ENCODE data around the gene KRTAP19-1. TPM values are rescaled to one million over a fixed set of nuclear protein-coding genes. Genes with fewer than 3 reads are reported as not detected.

Gene KRTAP19-1
- total and polyA plus RNA-seq, 9 of the 15 experiments (the other 6 are each of a cell fraction or from before 2014, with no cell fraction given) = not detected

DNA sequence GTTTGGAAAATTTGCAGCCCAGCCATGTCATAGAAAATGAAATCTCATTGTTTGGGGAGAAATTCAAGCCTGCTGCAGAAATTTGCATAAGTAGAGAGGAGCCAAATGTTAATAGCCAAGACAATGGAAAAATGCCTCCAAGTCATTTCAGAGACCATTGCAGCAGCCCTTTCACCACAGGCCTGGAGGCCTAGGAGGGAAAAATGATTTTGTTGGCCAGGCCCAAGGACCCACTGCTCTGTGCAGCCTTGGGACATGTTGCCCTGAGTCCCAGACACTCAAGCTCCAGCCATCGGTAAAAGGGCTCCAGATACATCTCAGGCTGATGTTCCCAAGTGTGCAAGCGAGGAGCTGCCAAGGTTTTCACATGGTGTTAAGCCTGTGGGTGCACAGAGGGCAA is 6.0 kb upstream of the KRTAP19-1 start:
- no peak overlapping the region for H3K27ac ChIP-seq (ENCODE audit: extremely low read depth, low read depth, low read length)
- BruUV-seq (replicated peaks) = no TSS peak
- no peaks in the 10 kb centered on the region for H4K20me1 ChIP-seq (replicated peaks; ENCODE audit: control insufficient read depth, insufficient read depth, low read length)
- in situ Hi-C loops (cut with MboI) = no loop called here
- no peak overlapping the region for H3K9ac ChIP-seq (ENCODE audit: insufficient read depth in 1 of 2, low read depth in 2 of 2, low read length in 2 of 2)
- no peak overlapping the region for H2AFZ ChIP-seq (ENCODE audit: low read depth, low read length)
- H3K27me3 ChIP-seq (ENCODE audit: control insufficient read depth in 2 of 2, insufficient read depth in 2 of 2, low read length in 2 of 2) = no peaks in the 10 kb centered on the region
- CTCF ChIA-PET (ENCODE audit: low intra/inter-chr PET ratio) = no interaction called here
- DNase-seq (ENCODE audit: extremely low read depth in 1 of 4, low spot score in 3 of 4) (no peak), ATAC-seq (no peak), FAIRE-seq (no peak)
- H3K36me3 ChIP-seq (ENCODE audit: control insufficient read depth, insufficient read depth, low read length) = no peaks in the 10 kb centered on the region
- no peaks in the 10 kb centered on the region for H3K9me1 ChIP-seq (ENCODE audit: control insufficient read depth, insufficient read depth, low read length)
- WGBS (ENCODE audit: insufficient coverage, low coverage, missing lambda C conversion rate) = 0% methylated on average over 2 of the region's 2 CpGs
- intact Hi-C loops (cut with micrococcal nuclease) = no loop called here
- H3K4me2 ChIP-seq (ENCODE audit: insufficient read depth, low read length) = no peak overlapping the region
- no peaks in the 10 kb centered on the region for H3K79me2 ChIP-seq (ENCODE audit: control insufficient read depth, insufficient read depth, low read length)
- no peaks in the 10 kb centered on the region; the same call in 1 of the 2 replicates for H3K9me3 ChIP-seq (replicated peaks; ENCODE audit: control insufficient read depth, insufficient read depth, low read depth, low read length)
- TF ChIP-seq ZBTB7A (IDR thresholded peaks at IDR 0.05; ENCODE audit: borderline replicate concordance, control insufficient read depth, low read depth, low read length) = no peak
- TF ChIP-seq HOXB6 (CRISPR knock-in tag; IDR thresholded peaks at IDR 0.05; ENCODE audit: borderline replicate concordance) = no peak
- no peak for TF ChIP-seq DDX20 (tag; IDR thresholded peaks at IDR 0.05; ENCODE audit: low read depth)
- TF ChIP-seq, protein P1, sequence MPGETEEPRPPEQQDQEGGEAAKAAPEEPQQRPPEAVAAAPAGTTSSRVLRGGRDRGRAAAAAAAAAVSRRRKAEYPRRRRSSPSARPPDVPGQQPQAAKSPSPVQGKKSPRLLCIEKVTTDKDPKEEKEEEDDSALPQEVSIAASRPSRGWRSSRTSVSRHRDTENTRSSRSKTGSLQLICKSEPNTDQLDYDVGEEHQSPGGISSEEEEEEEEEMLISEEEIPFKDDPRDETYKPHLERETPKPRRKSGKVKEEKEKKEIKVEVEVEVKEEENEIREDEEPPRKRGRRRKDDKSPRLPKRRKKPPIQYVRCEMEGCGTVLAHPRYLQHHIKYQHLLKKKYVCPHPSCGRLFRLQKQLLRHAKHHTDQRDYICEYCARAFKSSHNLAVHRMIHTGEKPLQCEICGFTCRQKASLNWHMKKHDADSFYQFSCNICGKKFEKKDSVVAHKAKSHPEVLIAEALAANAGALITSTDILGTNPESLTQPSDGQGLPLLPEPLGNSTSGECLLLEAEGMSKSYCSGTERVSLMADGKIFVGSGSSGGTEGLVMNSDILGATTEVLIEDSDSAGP (CRISPR knock-in tag; IDR thresholded peaks at IDR 0.05) = no peak
- H3K4me3 ChIP-seq = no peak overlapping the region
- no peaks in the 10 kb centered on the region for H3K4me1 ChIP-seq (replicated peaks in 1 of 2; ENCODE audit: control insufficient read depth in 2 of 2, insufficient read depth in 2 of 2, low read length in 2 of 2)
- POLR2A ChIA-PET = no interaction called here

DNA sequence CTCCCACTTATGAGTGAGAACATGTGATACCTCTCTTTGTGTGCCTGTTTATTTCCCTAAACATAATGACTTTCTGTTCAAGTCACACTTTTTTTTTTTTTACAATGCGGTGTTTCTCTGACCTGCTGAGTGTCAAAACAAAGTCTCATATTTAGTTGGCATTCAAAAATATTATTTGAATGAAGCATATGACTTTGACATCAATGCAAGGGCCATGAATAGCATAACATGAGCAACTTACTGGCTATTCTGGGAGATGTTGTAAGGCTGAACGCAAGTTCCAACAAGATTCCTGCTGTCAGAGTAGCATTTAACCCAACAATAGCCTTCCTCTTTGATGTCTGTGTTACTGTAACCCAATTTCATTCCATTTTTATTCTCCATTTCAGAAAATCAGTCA is 2.0 kb upstream of the KRTAP19-1 start:
- no peaks in the 10 kb centered on the region for H3K27me3 ChIP-seq (ENCODE audit: control insufficient read depth in 2 of 2, insufficient read depth in 2 of 2, low read length in 2 of 2)
- H3K9ac ChIP-seq (ENCODE audit: insufficient read depth in 1 of 2, low read depth in 2 of 2, low read length in 2 of 2) = no peak overlapping the region
- no peak overlapping the region for H3K4me2 ChIP-seq (ENCODE audit: insufficient read depth, low read length)
- intact Hi-C loops (cut with micrococcal nuclease) = no loop called here
- no peak for ATAC-seq
- DNase-seq (ENCODE audit: extremely low read depth in 1 of 4, low spot score in 3 of 4) = no peak
- BruUV-seq (replicated peaks) = no TSS peak
- in situ Hi-C loops (cut with MboI) = no loop called here
- H3K4me1 ChIP-seq (replicated peaks in 1 of 2; ENCODE audit: control insufficient read depth in 2 of 2, insufficient read depth in 2 of 2, low read length in 2 of 2) = no peaks in the 10 kb centered on the region
- H3K79me2 ChIP-seq (ENCODE audit: control insufficient read depth, insufficient read depth, low read length) = no peaks in the 10 kb centered on the region
- no peak overlapping the region for H3K27ac ChIP-seq (ENCODE audit: extremely low read depth, low read depth, low read length)
- no peaks in the 10 kb centered on the region for H4K20me1 ChIP-seq (replicated peaks; ENCODE audit: control insufficient read depth, insufficient read depth, low read length)
- no peak overlapping the region for H2AFZ ChIP-seq (ENCODE audit: low read depth, low read length)
- no peak overlapping the region for H3K4me3 ChIP-seq
- H3K9me3 ChIP-seq (replicated peaks; ENCODE audit: control insufficient read depth, insufficient read depth, low read depth, low read length) = no peaks in the 10 kb centered on the region; the same call in 1 of the 2 replicates
- H3K9me1 ChIP-seq (ENCODE audit: control insufficient read depth, insufficient read depth, low read length) = no peaks in the 10 kb centered on the region
- 6% methylated on average over 2 of the region's 2 CpGs for WGBS (ENCODE audit: insufficient coverage, low coverage, missing lambda C conversion rate)
- CTCF ChIA-PET (ENCODE audit: low intra/inter-chr PET ratio) = no interaction called here
- no peak for FAIRE-seq
- POLR2A ChIA-PET = no interaction called here
- no peaks in the 10 kb centered on the region for H3K36me3 ChIP-seq (ENCODE audit: control insufficient read depth, insufficient read depth, low read length)
- TF ChIP-seq NCOA2 (IDR thresholded peaks at IDR 0.05; ENCODE audit: partially characterized antibody in 2 of 2) = no peak
- TF ChIP-seq CREM (IDR thresholded peaks at IDR 0.05; ENCODE audit: low read depth) = no peak
- TF ChIP-seq SNRNP70 (optimal IDR thresholded peaks at IDR 0.05; ENCODE audit: low read depth, low read length) = no peak
- TF ChIP-seq MYC (IDR thresholded peaks at IDR 0.05; ENCODE audit: low read depth, low read length) = no peak
- TF ChIP-seq MYC (CRISPR knock-in tag; IDR thresholded peaks at IDR 0.05; ENCODE audit: borderline replicate concordance, low read depth) = no peak
- no peak for TF ChIP-seq TAF7 (tag; IDR thresholded peaks at IDR 0.05)
- TF ChIP-seq SMARCB1 (IDR thresholded peaks at IDR 0.05; ENCODE audit: insufficient read length, low read depth) = no peak
- no peak for TF ChIP-seq ZC3H8 (IDR thresholded peaks at IDR 0.05)
- TF ChIP-seq, protein P2, sequence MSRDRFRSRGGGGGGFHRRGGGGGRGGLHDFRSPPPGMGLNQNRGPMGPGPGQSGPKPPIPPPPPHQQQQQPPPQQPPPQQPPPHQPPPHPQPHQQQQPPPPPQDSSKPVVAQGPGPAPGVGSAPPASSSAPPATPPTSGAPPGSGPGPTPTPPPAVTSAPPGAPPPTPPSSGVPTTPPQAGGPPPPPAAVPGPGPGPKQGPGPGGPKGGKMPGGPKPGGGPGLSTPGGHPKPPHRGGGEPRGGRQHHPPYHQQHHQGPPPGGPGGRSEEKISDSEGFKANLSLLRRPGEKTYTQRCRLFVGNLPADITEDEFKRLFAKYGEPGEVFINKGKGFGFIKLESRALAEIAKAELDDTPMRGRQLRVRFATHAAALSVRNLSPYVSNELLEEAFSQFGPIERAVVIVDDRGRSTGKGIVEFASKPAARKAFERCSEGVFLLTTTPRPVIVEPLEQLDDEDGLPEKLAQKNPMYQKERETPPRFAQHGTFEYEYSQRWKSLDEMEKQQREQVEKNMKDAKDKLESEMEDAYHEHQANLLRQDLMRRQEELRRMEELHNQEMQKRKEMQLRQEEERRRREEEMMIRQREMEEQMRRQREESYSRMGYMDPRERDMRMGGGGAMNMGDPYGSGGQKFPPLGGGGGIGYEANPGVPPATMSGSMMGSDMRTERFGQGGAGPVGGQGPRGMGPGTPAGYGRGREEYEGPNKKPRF (IDR thresholded peaks at IDR 0.05; ENCODE audit: low read depth, low read length) = no peak
- no peak for TF ChIP-seq SPI1 (IDR thresholded peaks at IDR 0.05; ENCODE audit: borderline replicate concordance, low read depth, low read length)
